ENCODE results near the gene ICA1.

Gene ICA1

GRCh38 chr7:8213381-8213780 lies 48.6 kb downstream of the ICA1 start (continued):
- TF ChIP-seq ELK4 (IDR thresholded peaks at IDR 0.05; ENCODE audit: borderline replicate concordance, low read depth, low read length) (no peak), MZF1 (tag by site-specific recombination; IDR thresholded peaks at IDR 0.05; ENCODE audit: borderline replicate concordance) (no peak), ZNF23 (tag by site-specific recombination; IDR thresholded peaks at IDR 0.05; ENCODE audit: borderline replicate concordance) (no peak), KLF1 (tag by site-specific recombination; IDR thresholded peaks at IDR 0.05) (no peak), ZNF48 (tag by site-specific recombination; IDR thresholded peaks at IDR 0.05) (no peak), ZNF670 (tag by site-specific recombination; IDR thresholded peaks at IDR 0.05; ENCODE audit: low read depth) (no peak), TCF7L2 (IDR thresholded peaks at IDR 0.05; ENCODE audit: borderline replicate concordance, low read depth, low read length) (no peak)

- ChIA-PET POLR2A (no interaction called here), CTCF (interaction anchor here (0.6 kb wide), 1 partner anchor 1321 kb away, joined by 3 read pairs; no protein-coding TSS in a partner anchor)
- no peaks in the 10 kb centered on the region for H3K4me1 ChIP-seq (ENCODE audit: control insufficient read depth, insufficient read depth, low read length)
- no peak overlapping the region for H3K4me3 ChIP-seq (ENCODE audit: low read depth, low read length)
- TF ChIP-seq ZNF792 (tag by site-specific recombination; IDR thresholded peaks at IDR 0.05) (no peak), ZNF514 (tag by site-specific recombination; IDR thresholded peaks at IDR 0.05) (no peak), GLIS1 (tag by site-specific recombination; IDR thresholded peaks at IDR 0.05) (no peak), ZNF48 (tag by site-specific recombination; IDR thresholded peaks at IDR 0.05) (no peak), PRDM2 (tag by site-specific recombination; IDR thresholded peaks at IDR 0.05; ENCODE audit: borderline replicate concordance) (no peak), ZNF266 (tag by site-specific recombination; IDR thresholded peaks at IDR 0.05; ENCODE audit: low read depth) (no peak), ZNF354C (tag by site-specific recombination; IDR thresholded peaks at IDR 0.05; ENCODE audit: borderline replicate concordance, low read depth) (no peak), OSR2 (tag by site-specific recombination; IDR thresholded peaks at IDR 0.05) (no peak), ZNF621 (tag by site-specific recombination; IDR thresholded peaks at IDR 0.05) (no peak), ZNF169 (tag by site-specific recombination; IDR thresholded peaks at IDR 0.05) (no peak), ZSCAN5A (tag by site-specific recombination; IDR thresholded peaks at IDR 0.05) (no peak), ZNF768 (tag by site-specific recombination; IDR thresholded peaks at IDR 0.05) (no peak), ZNF114 (tag by site-specific recombination; IDR thresholded peaks at IDR 0.05) (no peak), ZNF664 (tag by site-specific recombination; IDR thresholded peaks at IDR 0.05) (no peak), ZNF324 (tag by site-specific recombination; IDR thresholded peaks at IDR 0.05) (no peak), ZSCAN18 (tag by site-specific recombination; IDR thresholded peaks at IDR 0.05) (no peak), SALL2 (tag by site-specific recombination; IDR thresholded peaks at IDR 0.05; ENCODE audit: borderline replicate concordance) (no peak)
- H3K27ac ChIP-seq (ENCODE audit: extremely low read depth, low read depth, low read length) = no peak overlapping the region
- no peaks in the 10 kb centered on the region for H3K9me3 ChIP-seq (ENCODE audit: control insufficient read depth, insufficient read depth, low read depth, low read length)
- H3K36me3 ChIP-seq (ENCODE audit: control insufficient read depth in 2 of 2, insufficient read depth in 1 of 2, low read length in 2 of 2) = no peaks in the 10 kb centered on the region
These were observed 49.3 kb downstream of the ICA1 start for GRCh38 chr7:8212638-8213037.

Measured in HEK293 (cell line).